Sigmoid colon (tissue), 7 donors: ENCODE results near the gene ERV3-1. TPM values are rescaled to one million over a fixed set of nuclear protein-coding genes. Genes with fewer than 3 reads are reported as not detected.
"Not testable (repeated sequence)": the region's sequence is repeated elsewhere in the genome, so short reads cannot be mapped to it uniquely, and the experiment has no call there.

ENCODE experiments used
- DNase-seq: peaks from one replicate; pipeline ENCODE4 v3.0.0-alpha.2; 2019
- H3K27ac ChIP-seq, 4 donors: fragments of 200-600 bp; sonication (generic); one replicate each; pipeline ENCODE4 v1.5.1; 2016 to 2019; ENCODE audit warnings: mild to moderate bottlenecking in 1 of 4
- H3K27me3 ChIP-seq, 3 donors: fragments of 200-600 bp; sonication (generic); one replicate each; pipeline ENCODE4 v1.5.1; 2019; ENCODE audit warnings: mild to moderate bottlenecking in 1 of 3
- H3K36me3 ChIP-seq, 4 donors: fragments of 200-600 bp; sonication (generic); one replicate each; pipeline ENCODE4 v1.5.1; 2016 to 2019
- H3K4me1 ChIP-seq, 4 donors: fragments of 200-600 bp; sonication (generic); one replicate each; pipeline ENCODE4 v1.5.1; 2017 to 2019
- H3K4me3 ChIP-seq, 4 donors: fragments of 200-600 bp; sonication (generic); one replicate each; pipeline ENCODE4 v1.5.1; 2017 to 2019; ENCODE audit warnings: mild to moderate bottlenecking in 2 of 4, moderate library complexity in 1 of 4
- H3K9me3 ChIP-seq, 4 donors: fragments of 200-600 bp in 3 of 4; sonication (generic) in 3 of 4; one replicate each; pipeline versions ENCODE4 v1.5.1 to v1.6.1; 2013 to 2019
- EP300 ChIP-seq, 4 donors: sonication (generic); formaldehyde crosslinking; IDR thresholded peaks; one replicate each; pipeline ENCODE4 v1.6.1; 2017; ENCODE audit warnings: antibody characterized with exemption in 4 of 4
- POLR2A ChIP-seq, 2 donors: fragments of 450-650 bp; IDR thresholded peaks; one replicate each; pipeline ENCODE4 v1.6.1; 2016; ENCODE audit warnings: antibody characterized with exemption in 2 of 2, mild to moderate bottlenecking in 2 of 2, moderate library complexity in 2 of 2
- POLR2AphosphoS5 ChIP-seq, 4 donors: sonication (generic); formaldehyde crosslinking; IDR thresholded peaks; one replicate each; pipeline ENCODE4 v1.6.1; 2017; ENCODE audit warnings: antibody characterized with exemption in 4 of 4
- WGBS, 2 donors: extraction: QIAGEN DNeasy Blood & Tissue Kit; methylation state at CpG; one replicate each; pipeline ENCODE4 v1.1.7; 2013; 5-methylcytosine and 5-hydroxymethylcytosine counted together
- intact Hi-C: fragments of 100-400 bp; cut with DNase I; formaldehyde crosslinking; loops from one replicate; pipeline ENCODE4 v1.15.1; 2023
- polyA plus RNA-seq, 3 donors: library from polyadenylated mRNA; stranded (reverse); fragments of 200-250 nt; gene quantifications; one replicate each; pipeline ENCODE4 v1.2.3, GENCODE V29; 2013
- total RNA-seq, 4 donors: library from RNA; depleted of rRNA; stranded (reverse); fragments of >200 nt; gene quantifications; one replicate each; pipeline ENCODE4 v1.1.0, GENCODE V29; 2016
- TF ChIP-seq, protein P1 (sequence below), 4 experiments: fragments of 450-650 bp in 3 of 4; fragments of 200-600 bp in 1 of 4; IDR thresholded peaks; one replicate each; pipeline ENCODE4 v1.5.1; 2016 to 2019; ENCODE audit warnings: antibody characterized with exemption in 4 of 4, mild to moderate bottlenecking in 3 of 4, moderate library complexity in 2 of 4
- donor health status: healthy with polysubstance abuse.
- donor health status: Bipolar disorder and iron deficiency.
- donor health status: healthy.

ERV3-1 gene
- total and polyA plus RNA-seq, 7 donors = 0.60 to 19.1 (median 9.6) TPM

DNA sequence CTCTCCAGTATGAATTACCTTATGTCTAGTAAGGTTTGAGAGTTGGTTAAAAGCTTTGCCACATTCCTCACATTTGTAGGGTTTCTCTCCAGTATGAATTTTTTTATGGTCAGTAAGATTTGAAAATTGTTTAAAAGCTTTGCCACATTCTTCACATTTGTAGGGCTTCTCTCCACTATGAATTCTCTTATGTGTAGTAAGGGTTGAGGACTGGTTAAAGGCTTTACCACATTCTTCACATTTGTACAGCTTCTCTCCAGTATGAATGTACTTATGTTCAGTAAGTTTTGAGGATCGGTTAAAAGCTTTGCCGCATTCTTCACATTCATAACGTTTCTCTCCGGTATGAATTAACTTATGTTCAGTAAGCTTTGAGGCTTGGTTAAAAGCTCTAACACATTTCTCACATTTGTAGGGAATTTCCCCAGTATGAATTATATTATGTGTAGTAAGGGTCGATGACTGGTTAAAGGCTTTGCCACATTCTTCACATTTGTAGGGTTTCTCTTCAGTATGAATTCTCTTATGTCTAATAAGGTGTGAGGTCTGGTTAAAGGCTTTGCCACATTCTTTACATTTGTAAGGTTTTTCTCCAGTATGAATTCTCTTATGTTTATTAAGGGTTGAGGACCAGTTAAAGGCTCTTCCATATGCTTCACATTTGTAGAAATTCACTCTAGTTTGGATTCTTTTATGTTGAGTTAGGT, 27.8 kb downstream of the ERV3-1 start:
- H3K4me3 ChIP-seq = no peak overlapping the region

DNA sequence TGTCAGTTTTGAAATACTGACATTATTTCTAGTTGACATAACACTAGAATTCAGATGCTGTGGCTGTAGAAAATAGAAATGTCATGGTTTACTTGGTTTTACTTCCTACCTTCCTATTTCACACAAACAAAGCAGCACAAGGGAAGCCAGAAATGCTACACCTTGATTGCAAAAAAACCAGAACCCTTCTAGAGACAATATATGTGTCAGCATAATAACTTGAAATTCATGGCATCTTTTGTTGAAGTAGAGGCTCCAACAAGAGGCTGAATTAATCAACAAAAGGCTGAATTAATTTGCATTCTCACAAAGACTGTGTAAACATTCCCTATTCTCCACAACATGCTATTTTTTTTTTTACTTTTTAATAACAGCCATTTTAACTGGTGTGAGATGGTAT, 40.9 kb downstream of the ERV3-1 start:
- Histone ChIP-seq H3K4me1 (no peaks in the 10 kb centered on the region), H3K9me3 (no peaks in the 10 kb centered on the region), H3K27ac (no peak overlapping the region), H3K36me3 (no peaks in the 10 kb centered on the region), H3K27me3 (no peaks in the 10 kb centered on the region), H3K4me3 (no peak overlapping the region)
- no peak for DNase-seq
- TF ChIP-seq, protein P1, sequence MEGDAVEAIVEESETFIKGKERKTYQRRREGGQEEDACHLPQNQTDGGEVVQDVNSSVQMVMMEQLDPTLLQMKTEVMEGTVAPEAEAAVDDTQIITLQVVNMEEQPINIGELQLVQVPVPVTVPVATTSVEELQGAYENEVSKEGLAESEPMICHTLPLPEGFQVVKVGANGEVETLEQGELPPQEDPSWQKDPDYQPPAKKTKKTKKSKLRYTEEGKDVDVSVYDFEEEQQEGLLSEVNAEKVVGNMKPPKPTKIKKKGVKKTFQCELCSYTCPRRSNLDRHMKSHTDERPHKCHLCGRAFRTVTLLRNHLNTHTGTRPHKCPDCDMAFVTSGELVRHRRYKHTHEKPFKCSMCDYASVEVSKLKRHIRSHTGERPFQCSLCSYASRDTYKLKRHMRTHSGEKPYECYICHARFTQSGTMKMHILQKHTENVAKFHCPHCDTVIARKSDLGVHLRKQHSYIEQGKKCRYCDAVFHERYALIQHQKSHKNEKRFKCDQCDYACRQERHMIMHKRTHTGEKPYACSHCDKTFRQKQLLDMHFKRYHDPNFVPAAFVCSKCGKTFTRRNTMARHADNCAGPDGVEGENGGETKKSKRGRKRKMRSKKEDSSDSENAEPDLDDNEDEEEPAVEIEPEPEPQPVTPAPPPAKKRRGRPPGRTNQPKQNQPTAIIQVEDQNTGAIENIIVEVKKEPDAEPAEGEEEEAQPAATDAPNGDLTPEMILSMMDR (IDR thresholded peaks at IDR 0.05) = no peak
- TF ChIP-seq POLR2A (IDR thresholded peaks at IDR 0.05) (no peak), EP300 (IDR thresholded peaks at IDR 0.05) (no peak), POLR2AphosphoS5 (IDR thresholded peaks at IDR 0.05) (no peak)
- intact Hi-C loops = no loop called here

More for the DNA sequence above, 27.8 kb downstream of the ERV3-1 start:
- no peaks in the 10 kb centered on the region for H3K4me1 ChIP-seq
- no peaks in the 10 kb centered on the region for H3K27me3 ChIP-seq
- H3K36me3 ChIP-seq = peaks cover 5 to 47% (median 24%) of the 10 kb centered on the region in 4 donors
- H3K9me3 ChIP-seq = peaks cover 7 to 23% (median 20%) of the 10 kb centered on the region in 4 donors
- intact Hi-C loops = no loop called here
- H3K27ac ChIP-seq = no peak overlapping the region
- TF ChIP-seq POLR2A (IDR thresholded peaks at IDR 0.05) = no peak
- no peak for TF ChIP-seq POLR2AphosphoS5 (IDR thresholded peaks at IDR 0.05)
- no peak for TF ChIP-seq EP300 (IDR thresholded peaks at IDR 0.05)
- TF ChIP-seq, protein P1 (IDR thresholded peaks at IDR 0.05) = no peak
- no peak for DNase-seq
- 96 to 98% methylated on average over 5 of the region's 5 CpGs for WGBS, 2 donors

GRCh38 chr7:64959072-64959747, 47.3 kb downstream of the ERV3-1 start:
- no peaks in the 10 kb centered on the region for H3K9me3 ChIP-seq
- H3K27me3 ChIP-seq = no peaks in the 10 kb centered on the region
- DNase-seq = no peak
- H3K4me1 ChIP-seq = no peaks in the 10 kb centered on the region
- intact Hi-C loops = loop anchor here (10.0 kb wide), 1 partner anchor 426 kb away; no protein-coding TSS in a partner anchor
- H3K4me3 ChIP-seq = no peak overlapping the region
- no peak overlapping the region for H3K27ac ChIP-seq
- WGBS, 2 donors = 81 to 83% methylated on average over 3 of the region's 3 CpGs
- no peaks in the 10 kb centered on the region for H3K36me3 ChIP-seq
- TF ChIP-seq EP300 (IDR thresholded peaks at IDR 0.05) (no peak), POLR2AphosphoS5 (IDR thresholded peaks at IDR 0.05) (no peak), POLR2A (IDR thresholded peaks at IDR 0.05) (no peak)
- TF ChIP-seq, protein P1 (IDR thresholded peaks at IDR 0.05) = no peak

DNA sequence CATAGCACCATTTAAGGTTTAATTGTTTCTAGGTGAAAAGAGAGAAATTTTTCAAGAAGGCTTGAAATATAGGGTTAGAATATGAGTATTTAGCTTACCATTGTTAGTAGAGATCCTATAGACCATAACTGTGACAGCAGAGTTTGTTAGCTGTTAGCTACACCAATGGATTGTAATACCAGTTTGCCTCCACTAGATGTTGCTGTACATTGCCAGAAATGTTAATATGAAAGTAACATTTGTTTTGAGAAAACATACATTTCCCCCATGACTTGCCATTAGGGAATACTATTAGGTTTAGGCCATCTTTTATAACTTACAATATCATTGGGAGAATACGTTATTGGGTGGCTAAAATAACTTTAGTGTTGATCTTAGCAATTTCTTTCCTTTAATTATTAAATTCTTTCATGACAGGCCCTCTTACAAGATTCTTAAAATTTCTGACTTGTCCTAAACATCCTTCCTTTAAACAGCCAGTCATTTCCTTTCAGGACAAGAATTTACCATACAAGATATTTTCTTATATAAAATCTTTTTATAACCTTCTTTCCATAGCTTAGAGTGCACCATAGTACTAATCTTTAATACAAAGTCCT, 55.1 kb downstream of the ERV3-1 start:
- Histone ChIP-seq H3K27ac (no peak overlapping the region), H3K4me1 (peaks cover 0 to 12% (median 11%) of the 10 kb centered on the region in 4 donors), H3K4me3 (no peak overlapping the region), H3K27me3 (peaks cover 10 to 24% (median 13%) of the 10 kb centered on the region in 3 donors), H3K9me3 (no peaks in the 10 kb centered on the region), H3K36me3 (no peaks in the 10 kb centered on the region)
- whole genome bisulfite sequencing, 2 donors = 4 to 18% methylated on average over 1 of the region's 1 CpG
- intact Hi-C loops = loop anchor here (10.0 kb wide), 1 partner anchor 433 kb away; no protein-coding TSS in a partner anchor
- DNase-seq = no peak
- TF ChIP-seq, protein P1 (IDR thresholded peaks at IDR 0.05) = peak; percentile 67 to 82 (median 74)
- TF ChIP-seq POLR2AphosphoS5 (IDR thresholded peaks at IDR 0.05) = no peak

DNA sequence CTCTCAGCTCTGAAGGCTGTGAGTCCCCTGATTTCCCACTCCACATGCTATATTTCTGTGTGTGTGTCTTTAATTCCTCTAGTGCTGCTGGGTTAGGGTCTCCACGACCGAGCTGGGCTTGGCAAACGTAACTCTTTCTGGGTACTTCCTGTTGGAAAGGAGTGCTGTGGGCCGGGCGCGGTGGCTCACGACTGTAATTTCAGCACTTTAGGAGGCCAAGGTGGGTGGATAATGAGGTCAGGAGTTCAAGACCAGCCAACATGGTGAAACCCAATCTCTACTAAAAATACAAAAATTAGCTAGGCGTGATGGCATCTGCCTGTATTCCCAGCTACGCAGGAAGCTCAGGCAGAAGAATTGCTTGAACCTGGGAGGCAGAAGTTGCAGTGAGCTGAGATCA, 55.8 kb downstream of the ERV3-1 start:
- H3K36me3 ChIP-seq, DNase-seq, H3K9me3 ChIP-seq, H3K4me3 ChIP-seq, H3K27ac ChIP-seq: not testable (repeated sequence)
- Histone ChIP-seq H3K4me1 (peaks cover 0 to 12% (median 11%) of the 10 kb centered on the region in 4 donors), H3K27me3 (peaks cover 10 to 31% (median 13%) of the 10 kb centered on the region in 3 donors)
- WGBS, 2 donors = 31 to 49% methylated on average over 9 of the region's 9 CpGs
- intact Hi-C loops = loop anchor here (10.0 kb wide), 1 partner anchor 434 kb away; no protein-coding TSS in a partner anchor

DNA sequence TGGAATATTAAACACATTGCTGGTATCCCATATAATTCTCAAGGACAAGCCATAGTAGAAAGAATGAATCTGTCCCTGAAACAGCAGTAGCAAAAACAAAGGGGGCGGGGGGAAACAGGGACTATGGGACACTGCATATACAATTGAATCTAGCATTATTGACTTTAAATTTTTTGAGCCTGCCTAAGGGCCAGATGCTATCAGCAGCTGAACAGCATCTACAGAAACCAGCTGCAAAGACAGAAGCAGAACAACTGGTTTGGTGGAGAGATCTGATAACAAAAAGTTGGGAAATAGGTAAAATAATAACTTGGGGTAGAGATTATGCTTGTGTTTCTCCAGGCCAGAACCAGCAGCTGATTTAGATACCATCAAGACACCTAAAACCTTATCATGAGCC, 57.7 kb downstream of the ERV3-1 start:
- not testable (repeated sequence) for H3K4me3 ChIP-seq, H3K9me3 ChIP-seq, DNase-seq, H3K36me3 ChIP-seq, H3K27ac ChIP-seq
- H3K4me1 ChIP-seq = peaks cover 0 to 12% (median 11%) of the 10 kb centered on the region in 4 donors
- intact Hi-C loops = loop anchor here (5.0 kb wide), 1 partner anchor 354 kb away; no protein-coding TSS in a partner anchor
- peaks cover 10 to 39% (median 13%) of the 10 kb centered on the region in 3 donors for H3K27me3 ChIP-seq
- 94% methylated on average over 1 of the region's 1 CpG for WGBS, 2 donors
